Measurements from ENCODE around the gene AGMO.
"Not testable (repeated sequence)": the region's sequence is repeated elsewhere in the genome, so short reads cannot be mapped to it uniquely, and the experiment has no call there.

The AGMO gene

GRCh38 chr7:15559416-15559928, 2.3 kb downstream of the AGMO start:
- no peak for DNase-seq (ENCODE audit: low spot score)

GRCh38 chr7:15558756-15559155, 3.1 kb downstream of the AGMO start:
- DNase-seq (ENCODE audit: low spot score), result no peak

- DNase-seq (ENCODE audit: low spot score), result no peak
Measured at GRCh38 chr7:15557686-15558085, 4.1 kb downstream of the AGMO start.

DNA sequence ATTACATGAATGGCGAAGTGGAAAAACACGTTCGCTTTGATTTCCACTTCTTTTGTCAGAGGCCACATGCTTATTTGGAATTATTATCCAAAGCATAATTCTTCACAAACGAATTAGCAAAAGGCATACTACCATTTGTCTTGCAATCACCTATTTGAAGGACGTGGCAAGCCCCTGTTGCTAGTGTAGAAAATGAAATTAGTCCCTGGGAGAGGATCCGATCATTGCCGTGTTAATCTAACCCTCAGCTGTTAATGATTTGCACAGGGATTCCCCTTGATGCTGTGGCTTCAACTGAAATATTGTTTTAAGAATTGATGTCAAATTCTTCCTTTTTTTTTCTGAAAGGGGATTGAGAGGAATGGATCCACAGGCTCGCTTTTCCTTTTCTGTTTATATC, 4.6 kb downstream of the AGMO start:
- DNase-seq (ENCODE audit: low spot score), result no peak

DNA sequence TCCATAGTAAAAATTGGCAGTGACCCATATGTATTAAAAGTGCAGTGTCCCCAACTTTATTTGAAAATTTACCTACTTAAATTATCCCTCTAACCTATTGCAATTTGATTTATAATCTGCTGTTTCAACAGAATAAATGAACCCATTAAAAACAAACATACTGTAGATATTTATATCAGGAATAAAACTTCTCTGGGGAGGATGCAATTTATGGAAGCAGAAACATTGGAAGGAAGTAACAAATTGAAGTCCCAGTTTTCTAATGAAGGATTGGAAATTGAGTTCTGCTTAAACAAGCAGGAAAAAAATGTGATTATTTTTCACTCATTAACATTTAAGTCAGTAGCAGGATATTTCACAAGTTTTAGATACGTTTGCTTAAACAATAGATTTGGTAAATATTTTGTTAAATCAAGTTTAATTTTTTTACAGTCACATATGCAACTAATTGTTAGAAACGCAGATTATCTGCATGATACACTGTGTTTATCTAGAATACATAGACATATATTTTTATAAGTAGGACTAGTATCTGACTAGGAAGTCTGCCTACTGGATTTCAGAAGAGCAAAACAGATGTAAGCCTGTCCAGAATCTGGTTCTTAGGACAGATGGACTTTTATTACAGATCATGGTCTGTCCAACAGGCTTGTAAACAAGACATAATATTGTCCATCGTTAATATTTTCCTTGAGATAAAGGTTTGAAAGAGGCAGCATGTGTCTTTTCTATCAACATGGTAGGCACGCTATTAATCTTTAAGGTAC, 5.3 kb downstream of the AGMO start:
- DNase-seq (ENCODE audit: low spot score), result no peak

DNA sequence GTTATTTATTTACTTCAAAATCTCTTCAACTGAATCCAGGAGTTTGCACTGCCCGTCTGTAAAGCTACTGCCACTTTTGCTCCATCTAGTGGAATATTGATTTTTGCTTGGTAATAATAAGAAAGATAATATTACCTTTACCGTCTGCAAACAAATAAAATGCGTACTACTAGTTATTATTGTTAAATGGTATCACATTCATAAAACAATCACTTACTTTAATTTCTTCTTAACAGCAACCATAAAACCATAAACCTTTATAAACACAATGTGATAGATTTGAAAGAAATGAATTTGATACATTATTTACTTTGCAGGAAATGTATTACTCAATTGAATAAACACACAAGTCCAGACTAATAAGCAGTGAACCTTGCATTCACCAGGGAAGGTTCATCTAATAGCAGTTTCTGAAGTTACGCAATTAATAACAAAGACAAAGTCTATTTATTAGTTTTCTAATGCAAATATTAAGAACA, 6.4 kb downstream of the AGMO start:
- no peak for DNase-seq (ENCODE audit: low spot score)

- DNase-seq (ENCODE audit: low spot score), result no peak
Measured at GRCh38 chr7:15554744-15555143, 7.1 kb downstream of the AGMO start.

- DNase-seq (ENCODE audit: low spot score), result no peak
Measured at GRCh38 chr7:15554081-15554480, 7.7 kb downstream of the AGMO start.

DNA sequence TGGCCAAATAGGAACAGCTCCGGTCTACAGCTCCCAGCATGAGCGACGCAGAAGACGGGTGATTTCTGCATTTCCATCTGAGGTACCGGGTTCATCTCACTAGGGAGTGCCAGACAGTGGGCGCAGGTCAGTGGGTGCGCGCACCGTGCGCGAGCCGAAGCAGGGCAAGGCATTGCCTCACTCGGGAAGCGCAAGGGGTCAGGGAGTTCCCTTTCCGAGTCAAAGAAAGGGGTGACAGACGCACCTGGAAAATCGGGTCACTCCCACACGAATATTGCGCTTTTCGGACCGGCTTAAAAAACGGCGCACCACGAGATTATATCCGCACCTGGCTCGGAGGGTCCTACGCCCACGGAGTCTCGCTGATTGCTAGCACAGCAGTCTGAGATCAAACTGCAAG, 14.5 kb downstream of the AGMO start:
- DNase-seq (ENCODE audit: low spot score), result not testable (repeated sequence)

DNA sequence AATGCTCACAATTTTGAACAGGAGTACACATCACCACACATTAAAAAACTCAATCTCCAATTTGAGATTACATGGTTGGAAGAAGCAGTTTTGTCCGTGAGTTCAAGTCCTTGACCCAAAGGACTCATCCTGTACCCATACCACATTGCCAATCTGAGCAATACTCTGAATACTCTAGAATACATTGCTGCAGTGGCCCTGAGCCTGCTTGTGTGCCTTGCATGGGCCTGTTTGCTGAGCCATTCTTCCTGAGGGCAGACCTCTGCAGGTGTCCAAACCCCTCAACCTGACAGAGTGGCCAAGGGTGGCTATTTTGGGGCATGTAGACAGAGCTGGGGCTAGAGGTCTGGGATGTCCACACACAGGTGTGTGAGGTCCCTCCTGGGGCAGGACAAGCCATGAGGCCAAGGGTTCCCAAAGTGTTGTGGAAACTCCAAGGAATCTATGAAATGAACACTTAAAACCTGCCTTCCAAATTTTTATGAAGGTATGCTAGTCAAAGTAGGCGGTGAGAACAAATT, 15.5 kb downstream of the AGMO start:
- DNase-seq (ENCODE audit: low spot score), result no peak

GRCh38 chr7:15544050-15544449, 17.8 kb downstream of the AGMO start:
- DNase-seq (ENCODE audit: low spot score), result no peak

DNA sequence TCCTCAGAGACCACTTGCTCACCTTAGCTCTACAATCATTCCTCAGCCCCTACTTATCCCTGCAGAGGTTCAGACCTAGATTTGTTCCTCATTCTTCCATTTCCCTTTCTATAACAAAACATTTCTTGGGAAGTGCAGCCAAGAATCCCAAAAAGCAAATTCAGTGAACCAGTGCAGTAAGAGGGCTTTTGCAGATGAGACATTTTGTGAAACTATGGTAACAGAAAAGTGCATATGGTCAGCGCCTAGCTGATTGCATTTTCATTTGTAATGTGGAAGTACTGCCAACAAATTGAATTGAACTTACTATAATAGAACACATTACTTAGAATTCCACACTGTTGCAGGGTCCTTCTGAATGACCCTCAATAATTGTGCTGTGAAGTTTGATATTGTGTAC, 18.6 kb downstream of the AGMO start:
- DNase-seq (ENCODE audit: low spot score), result no peak

DNA sequence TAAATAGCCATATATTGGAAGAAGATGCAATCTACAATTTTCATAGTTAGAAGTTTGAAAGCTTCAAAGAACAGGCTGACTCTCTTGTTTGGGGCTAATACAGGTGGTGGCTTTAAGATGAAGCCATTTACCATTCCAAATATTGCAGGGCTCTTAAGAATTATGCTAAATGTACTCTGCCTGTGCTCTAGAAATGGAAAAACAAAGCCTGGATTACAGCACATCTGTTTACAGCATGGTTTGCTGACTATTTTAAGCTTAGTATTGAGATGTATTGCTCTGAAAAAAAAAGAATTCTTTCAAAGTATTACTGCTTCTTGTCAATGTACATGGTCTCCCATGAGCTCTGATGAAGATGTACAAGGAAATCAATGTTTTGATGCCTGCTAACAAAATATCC, 34.2 kb downstream of the AGMO start:
- DNase-seq (ENCODE audit: low spot score), result no peak

GRCh38 chr7:15525652-15526263, 36.1 kb downstream of the AGMO start:
- DNase-seq (ENCODE audit: low spot score), result no peak

DNA sequence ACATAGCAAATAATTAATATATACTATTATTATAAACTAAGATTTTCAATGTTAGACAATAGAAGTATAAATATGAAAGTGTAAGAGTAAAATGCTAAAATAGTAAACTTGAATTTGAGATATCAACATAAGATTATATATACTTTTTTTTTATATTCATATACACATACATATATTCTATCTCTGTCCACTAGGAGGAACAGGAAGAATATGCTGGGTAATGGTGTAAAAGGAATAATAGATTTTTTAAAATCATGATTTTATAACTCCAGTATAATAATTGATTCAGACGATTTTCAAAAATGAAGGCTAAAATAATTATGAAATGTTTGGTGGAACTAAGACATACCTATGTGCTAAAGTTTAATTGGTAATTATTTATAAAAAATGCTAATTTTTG, 37.7 kb downstream of the AGMO start:
- DNase-seq (ENCODE audit: low spot score), result no peak

GRCh38 chr7:15517865-15518264, 44.0 kb downstream of the AGMO start:
- DNase-seq (ENCODE audit: low spot score), result not testable (repeated sequence)

DNA sequence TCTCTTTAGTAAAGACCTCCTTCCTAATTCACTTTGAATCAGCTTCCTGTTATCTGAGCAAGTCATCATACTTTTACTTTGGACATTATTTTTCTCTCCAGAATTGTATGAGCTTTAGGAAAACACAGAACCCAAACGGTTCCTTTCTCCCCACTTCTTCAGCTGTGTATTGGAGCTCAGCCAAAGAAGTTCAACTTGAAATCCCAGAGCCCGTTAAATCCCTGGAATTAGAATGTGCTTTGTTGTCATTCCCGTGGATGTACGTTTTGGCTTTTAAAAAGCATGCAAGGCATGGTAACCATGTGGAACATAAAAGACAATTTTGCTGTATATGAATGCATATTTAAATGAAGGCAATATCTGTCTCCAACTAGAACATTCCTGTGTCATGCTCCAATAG, 46.6 kb downstream of the AGMO start:
- no peak for DNase-seq (ENCODE audit: low spot score)

DNA sequence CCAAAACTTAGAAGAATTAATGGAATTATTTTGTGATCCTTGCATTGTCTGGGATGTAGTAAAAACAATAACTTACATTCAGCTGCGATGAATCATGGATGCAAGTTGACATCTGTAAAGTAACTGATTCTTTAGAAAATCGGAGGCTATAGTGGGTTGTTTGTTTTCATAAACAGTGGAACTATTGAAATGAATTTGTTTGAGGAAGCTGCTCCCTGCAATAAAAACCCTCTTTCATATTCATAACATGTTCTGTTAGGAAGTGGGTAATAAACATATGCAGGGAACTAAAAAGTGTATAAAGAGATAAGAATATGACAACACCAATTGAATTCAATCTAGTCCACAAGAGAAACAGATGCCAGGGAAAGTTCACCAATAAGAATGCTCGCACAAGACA, 53.6 kb downstream of the AGMO start:
- DNase-seq (ENCODE audit: low spot score), result no peak

DNA sequence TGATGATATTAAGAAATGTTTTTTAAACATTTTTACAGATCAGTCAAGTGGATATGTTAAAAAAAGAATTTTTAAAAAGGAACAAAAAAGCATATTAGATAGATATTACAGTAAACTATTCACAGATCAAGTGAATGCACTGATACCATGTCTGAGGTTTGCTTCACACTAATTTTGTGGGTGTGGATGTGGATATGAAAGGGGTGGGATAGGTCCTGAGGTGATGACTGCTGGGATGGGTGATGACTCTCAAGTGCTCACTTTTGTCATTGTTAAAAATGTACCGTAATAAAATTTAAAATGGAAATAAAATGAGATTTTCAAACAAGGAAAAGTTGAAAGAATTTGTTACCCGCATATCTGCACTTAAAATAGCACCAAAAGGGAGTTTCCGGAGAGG, 54.1 kb downstream of the AGMO start:
- DNase-seq (ENCODE audit: low spot score), result no peak

- DNase-seq (ENCODE audit: low spot score), result no peak
Measured at GRCh38 chr7:15507171-15507570, 54.6 kb downstream of the AGMO start.

DNA sequence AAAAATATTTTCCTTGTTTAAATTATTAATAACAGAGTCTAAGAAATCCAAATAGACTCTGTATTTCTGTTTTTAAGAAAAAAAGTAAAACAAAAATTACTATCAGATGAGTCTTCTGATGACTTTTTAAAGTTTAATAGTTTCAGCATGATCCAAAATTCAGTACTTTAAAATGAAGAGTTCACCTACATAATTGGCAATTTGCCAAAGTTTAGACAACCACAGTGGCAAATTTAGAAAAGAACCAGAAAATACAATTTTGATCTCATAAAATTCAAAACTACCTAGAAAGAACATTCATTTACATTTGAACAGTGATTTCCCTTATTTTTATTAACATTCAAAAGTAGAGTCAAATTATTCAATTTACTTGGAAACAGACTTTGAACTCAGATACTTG, 56.1 kb downstream of the AGMO start:
- no peak for DNase-seq (ENCODE audit: low spot score)

GRCh38 chr7:15504351-15504750, 57.5 kb downstream of the AGMO start:
- no peak for DNase-seq (ENCODE audit: low spot score)

DNA sequence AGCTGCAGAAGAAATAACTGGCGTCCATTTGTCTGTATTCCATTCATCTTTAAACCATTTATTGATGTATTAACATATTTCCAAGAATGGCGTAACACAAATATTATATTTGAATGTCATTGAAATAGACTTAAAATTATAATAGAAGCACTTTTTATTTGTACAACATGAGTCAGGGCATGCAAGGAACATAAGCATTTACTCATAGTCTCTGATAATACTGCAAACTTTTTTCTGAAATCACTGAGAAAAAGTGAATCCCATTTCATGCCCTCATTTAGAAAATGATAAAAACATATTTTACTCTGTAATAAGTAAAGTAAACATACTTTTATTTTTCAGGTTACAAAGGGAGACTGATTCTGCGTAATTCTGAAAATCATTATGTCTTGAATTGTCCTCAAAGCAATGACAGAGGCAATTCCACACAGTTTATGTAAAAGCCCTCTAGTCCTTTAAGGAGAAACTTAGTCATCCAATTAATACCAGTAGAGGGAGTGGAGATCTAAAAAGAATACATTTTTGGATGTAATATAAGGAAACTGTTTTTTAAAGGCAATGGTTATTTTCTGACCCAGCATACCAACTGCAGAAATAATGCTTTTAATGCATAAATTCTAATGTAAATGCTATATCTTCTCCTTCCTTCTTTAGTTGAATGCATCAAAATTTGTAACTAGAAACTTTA, 58.1 kb downstream of the AGMO start:
- no peak for DNase-seq (ENCODE audit: low spot score)
